Stimulated activated CD8-positive, alpha-beta memory T cell treated with anti-CD3 and anti-CD28 coated beads, Interleukin-15, amount 100 ng/mL, for 24 hours (primary cell): ENCODE measurements around the gene SOX18.

ENCODE experiments used
- DNase-seq: peaks from one replicate; pipeline ENCODE4 v3.0.0-alpha.2; 2020; ENCODE audit warnings: low read depth

The SOX18 gene

DNA sequence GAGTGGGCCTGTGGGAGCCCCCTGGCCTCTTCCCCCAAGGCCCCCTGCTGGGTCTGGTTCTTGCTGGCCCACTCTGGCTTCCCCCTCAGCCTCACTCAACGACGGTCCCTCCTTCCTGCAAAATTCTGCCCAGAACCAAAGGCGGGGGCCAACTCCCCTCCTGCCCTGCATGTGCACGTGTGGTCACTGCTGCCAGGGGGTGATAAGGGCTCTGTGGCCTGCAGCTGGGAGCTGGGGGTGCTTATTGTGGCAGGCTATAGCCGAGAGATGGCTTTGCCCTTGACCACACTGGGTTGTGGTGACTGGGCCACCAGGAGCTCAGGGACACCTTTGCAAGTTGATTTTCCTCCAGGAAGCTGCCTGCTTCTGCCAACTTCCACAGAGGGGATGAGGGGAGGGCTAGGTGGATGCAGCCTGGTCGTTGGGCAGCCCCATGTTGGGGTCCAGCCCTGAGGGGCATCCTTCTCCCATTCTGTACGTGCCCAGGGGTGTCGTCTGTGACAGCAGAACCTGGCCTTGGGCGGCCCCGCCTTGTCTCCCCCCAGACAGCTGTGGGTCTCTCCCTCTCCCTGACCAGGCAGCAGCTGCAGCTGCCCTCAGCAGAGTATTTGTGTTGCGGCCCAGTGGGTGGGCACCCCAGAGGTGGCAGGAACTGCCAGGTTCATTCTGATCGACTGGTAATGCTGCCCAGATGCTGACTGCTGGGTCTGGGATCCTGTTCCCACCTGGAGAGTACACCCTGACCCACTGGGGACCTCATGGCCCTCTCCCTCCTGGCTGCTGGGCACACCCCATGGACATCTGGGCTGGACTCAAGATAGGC, 19.2 kb upstream of the SOX18 start:
- no peak for DNase-seq

DNA sequence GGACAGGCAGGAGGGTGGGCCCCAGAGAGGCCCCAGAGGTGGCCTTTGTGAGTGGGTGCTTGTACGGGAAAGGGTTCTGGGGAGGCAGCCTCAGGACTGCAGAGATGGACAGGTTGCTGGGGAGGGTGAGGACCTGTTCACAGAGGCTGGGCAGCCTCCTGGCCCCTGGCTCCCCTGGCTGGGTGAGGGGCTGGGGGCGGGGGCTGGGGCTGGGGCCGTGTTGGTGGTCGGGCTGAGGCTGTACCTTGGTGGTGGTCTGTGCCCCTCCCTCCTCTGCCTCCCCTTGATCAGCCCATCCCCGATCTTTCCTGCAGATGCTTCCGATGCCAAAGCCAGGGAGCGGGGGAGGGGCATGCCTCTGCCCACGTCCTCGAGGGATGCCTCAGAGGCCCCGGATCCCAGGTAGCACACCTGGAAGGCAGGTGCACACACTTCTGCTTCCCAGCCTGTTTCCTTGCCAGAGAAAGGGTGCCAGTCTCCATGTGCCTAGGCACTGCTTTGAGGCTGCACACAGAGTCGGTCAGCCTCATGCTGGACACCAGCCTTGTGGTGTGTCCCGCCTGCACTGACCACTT, 18.4 kb upstream of the SOX18 start:
- DNase-seq, result no peak

DNA sequence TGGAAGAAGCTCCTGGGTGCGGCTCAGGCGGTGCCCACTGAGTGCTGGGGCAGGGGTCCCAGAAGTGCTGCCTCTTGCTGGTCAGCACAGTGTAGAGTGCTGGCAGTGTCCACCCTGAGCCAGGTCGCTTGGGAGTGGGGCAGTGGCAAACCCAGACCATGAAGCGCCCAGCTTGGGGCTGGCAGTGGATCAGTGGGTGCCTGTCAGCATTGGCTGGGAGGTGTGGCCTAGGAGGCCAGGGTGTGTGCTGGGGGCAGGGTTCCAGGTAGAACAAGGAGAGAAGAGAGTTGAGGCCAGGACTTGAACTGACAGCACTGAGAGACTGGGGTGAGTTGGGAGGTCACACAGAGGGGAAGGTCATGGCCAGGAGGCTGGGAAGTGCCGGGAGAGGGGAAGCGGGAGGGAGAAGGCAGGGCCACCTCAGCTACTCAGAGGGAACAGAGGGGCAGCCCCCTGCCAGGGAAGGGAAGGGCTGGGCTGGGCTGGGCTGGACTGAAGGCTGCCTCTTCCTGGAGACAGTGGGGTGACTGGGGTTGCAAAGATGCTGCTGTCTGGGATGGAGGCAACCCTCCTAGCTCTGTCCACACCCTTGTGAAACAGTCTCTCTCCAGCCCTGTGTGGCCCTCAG, 17.7 kb upstream of the SOX18 start:
- DNase-seq, result no peak

DNA sequence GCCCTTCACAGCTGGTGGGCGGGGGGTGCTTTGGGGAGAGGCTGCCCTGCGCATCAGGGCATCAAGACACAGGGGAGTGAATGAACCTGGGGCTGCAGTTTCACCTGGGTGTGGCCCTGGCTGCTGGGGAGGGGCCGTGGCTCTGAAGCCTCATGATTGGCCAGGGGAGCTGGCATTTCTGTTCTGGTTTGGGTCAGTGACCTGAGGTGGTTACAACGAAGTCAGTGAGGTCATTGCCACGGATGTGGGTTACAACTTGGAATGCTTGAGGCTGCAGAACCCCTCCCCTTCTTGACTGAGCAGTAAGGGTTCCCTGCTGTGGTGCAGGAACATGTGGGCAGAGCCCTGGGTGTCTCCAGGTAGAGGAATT, 16.5 kb upstream of the SOX18 start:
- no peak for DNase-seq

DNA sequence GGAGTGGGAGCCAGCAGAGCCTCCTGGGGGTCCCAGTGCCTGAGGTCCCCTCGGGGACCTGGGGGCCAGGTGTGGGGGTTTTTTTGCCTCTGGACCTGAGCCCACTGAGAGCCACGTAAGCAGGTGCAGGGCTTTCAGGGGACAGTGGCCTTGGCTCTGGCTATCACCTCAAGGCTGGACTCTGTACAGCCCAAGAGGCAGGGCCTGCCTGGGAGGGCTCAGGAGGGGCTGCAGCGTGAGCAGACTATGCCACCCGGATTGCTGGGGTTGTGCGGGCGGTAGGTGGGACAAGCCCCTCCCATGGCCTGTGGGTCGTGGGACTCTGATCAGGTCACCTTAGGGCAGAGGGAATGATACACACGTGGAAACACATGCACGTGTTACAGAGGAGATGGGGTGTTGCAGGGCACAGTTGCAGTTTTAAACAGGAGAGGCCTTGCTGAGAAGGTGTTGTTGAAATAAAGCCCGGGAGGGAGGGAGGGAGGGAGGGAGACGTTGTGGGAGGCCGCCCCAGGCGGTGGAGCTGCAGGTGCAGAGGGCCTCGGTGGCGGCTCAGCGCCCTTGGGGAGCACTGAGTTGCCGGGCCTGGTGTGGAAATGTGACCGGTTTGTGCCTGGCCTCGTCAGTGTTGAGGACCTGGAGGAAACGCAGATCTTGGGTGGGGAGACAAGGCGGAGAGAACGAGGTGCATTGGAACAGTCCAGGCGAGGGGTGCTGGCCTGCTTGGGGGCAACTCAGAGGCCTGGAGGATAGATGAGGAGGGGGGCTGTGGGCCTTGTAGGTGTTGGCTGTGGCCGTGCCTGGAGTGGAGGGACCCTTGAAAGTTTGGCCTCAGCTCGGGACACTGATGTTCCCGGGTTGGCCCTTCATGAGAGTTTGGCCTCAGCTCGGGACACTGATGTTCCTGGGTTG, 15.9 kb upstream of the SOX18 start:
- no peak for DNase-seq

DNA sequence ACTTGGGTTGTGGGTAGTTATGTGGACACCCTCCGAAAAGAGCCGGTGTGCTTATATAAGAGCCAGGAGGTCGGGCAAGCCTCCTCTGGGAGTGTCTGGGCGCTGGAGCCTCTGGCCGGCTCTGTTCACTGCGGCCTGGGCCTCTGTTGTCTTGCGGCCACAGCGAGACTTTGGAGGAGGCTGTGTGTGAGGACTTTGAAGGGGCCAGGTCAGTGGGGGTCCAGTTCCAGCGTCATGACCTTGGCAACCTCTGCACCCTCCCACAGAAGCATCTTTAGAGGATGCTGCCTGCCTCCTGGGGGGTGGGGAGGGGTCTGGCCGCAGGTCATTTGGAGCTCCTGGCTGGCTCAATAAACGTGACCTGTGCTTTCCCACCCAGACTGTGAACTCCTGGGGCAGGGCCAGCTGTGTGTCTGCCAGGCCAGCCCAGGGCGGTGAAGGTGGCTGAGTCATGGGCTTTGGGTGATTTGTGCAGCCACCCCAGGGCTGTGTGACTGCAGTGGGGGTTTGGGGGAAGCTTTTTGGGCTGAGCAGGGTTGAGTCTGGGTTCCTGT, 14.8 kb upstream of the SOX18 start:
- DNase-seq, result no peak

DNA sequence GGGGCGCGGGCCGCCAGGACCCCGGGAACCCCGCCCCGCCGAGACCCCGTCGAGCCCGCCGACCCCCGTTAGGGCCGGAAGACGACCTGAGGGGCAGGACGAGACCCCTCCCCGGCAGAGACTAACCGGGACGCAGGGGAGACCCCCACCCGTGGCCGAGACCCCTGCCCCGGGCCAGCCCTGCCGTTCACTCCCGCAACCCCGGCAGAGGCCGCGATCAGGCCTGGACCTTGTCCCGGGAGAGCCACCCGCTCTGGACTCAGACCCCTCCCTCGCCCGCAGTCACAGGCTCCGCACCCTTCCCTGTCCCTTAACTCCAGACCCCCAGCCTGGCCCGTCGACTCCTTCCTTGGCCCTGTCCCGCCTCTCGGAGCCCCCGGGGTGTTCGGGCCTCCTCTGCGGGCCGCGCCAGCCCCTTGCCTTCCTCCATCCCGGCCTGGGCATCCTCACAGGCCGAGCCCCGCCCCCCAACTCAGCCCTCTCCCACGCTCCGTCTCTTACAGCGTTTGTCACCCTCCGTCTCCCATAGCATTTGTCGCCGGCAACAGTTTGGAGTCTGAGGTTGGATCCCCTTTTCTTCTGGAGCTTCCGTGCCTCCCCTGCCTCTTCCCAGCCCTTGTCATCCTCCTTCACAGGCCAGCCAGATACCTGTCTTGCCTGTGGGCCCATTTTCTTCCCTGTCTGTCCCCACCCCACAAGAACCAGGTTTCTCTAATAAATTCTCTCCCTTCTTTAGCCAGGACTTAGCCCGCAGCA, 14.1 kb upstream of the SOX18 start:
- DNase-seq, result no peak

DNA sequence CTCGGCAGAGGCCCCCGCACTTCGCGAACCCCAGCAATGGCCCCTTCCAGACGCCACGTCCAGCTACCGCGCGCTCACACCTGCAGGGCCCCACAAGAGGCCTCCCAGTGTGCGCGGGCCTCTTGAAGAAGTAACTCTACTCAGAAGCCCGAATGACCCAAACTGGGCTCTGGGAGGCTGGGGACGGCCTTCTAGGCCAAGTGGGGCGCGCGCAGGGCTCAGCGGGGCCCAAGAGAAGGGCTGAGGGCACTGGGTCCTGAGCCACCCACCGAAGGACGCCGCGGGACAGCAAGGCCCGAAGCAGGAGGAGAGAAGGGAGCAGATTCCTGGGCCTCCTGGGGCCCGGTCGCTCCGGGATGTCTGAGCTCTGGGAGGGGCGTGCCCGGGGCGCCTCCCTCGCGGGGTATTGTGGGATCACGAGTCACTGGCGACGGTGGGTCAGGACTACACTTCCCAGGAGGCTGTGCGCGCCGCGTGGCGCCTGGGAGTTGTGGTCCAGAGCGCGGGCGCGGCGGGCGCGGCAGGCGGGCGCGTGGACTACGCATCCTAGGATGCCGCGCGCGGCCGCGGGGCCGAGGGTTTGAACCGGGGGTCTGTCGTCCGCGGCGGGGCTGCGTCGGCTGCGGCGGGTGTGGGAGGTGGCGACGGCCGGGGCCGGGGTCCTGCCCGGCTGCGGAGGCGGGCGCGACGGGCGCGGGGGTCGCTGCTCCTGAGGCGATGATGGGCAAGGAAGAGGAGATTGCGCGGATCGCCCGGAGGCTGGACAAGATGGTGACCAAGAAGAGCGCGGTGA, 13.4 kb upstream of the SOX18 start, which contains the start of gene TCEA2:
Gene TCEA2 (plus strand): TSS at position 603 of the 793 bp plus-strand sequence. CDS start 115 bp downstream, at position 718.
- DNase-seq, result peak; percentile 80

DNA sequence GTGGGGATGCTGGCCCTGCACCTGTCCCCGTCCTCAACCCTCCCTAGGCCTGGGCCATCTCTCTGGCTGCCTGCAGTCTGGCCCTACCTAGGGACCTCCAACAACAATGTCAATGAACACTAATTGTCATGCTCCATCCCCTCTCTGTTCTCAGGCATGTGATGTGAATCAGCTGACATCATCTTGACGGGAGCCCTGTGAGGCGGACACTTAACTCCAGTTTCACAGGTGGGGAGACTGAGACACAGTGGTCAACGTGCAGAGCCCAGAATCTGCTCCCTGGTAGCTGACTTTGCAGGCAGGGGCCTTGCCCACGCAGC, 12.8 kb upstream of the SOX18 start:
- DNase-seq, result no peak

DNA sequence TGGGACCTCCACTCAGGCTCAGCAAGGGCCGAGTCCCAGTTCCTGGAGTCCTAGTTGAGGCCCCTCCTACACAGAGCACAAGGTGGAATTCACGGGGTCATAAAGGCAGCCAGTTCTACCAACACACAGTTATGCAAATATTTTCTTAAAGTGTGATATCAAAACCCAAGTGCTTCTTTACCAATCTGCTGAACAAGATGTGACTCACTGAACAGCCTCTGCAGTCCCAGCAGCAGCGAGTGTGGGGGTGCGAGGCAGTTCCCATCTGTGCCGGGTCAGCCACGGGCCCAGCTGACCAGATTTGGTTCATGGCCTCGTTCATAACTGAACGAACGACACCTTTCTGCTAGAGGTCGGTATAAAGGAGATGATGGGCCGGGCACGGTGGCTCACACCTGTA, 9.1 kb upstream of the SOX18 start:
- DNase-seq, result no peak

DNA sequence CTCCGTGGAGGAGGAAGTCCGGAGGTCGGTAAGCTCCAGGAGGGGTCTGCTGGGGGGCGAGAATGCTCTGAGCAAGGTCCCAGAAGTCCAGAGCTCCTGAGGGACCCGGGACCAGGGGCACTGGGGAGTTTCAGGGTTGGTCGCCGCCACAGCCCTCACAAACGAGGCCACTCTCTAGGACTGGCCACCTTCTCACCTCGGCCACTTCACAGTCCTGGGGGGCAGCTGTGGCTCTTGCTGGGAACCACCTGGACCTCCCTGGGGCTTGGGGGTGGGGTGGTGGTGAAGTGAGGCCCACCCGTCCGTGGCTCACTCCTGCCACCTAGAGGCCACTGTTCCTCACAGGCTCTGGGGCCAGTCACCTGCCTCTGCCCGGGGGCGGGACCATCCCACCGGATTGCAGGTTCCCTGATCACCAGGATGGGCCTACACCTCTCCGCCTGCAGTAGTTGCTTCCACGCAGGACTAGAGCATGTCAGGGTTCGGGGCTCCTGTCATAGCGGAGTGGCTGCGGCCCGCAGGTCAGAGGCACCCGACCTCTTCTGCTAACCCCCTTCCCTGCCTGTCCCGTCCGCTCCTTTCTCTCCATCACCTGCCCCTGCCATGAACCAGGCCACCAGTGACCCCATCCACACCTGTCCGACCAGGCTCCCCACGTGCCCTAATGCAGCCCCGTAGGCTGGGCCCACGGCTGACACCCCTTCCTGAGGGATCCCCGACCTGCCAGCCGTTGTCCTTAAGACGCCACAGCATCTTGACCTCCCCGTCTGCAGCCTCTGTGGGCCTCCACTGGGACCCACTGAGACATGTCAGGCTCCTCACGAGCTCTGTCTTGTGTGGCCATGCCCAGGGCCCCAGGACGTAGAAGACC, 8.4 kb upstream of the SOX18 start:
- DNase-seq, result peak; percentile 67

DNA sequence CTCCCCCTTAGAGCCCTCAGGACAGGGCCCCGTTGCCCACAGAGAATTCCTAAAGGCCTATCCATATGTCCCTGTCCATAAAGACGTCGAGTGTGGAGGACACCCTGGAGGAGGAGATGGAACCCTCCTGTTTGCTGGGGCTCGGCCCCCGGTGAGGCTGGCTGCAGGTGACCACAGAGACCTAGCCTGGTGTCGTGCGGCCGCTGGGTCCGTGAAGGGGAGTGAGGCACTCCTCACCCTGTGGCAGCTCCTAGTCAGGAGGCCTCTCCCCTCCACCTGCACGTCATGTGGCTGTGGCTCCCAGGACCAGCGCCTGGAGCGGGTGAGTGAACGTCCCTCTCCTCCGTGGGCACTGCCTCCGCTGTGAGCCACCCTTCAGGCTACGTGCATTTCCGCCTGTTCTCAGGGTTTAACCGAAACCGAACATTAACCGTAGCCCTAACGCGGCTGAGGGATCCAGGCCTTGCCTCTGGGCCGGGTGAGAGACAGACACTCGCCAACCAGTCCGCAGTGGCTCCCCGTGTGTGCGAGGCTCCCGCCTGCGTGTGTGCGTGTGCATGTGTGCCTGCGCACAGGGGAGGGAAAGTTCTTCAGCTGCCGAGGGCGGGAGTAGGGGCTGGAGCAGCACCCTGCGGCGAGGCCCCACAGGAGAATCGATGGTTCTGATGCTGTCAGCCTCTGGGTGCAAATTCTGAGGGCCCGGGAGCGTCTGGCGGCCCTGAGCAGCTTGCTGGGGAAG, 7.6 kb upstream of the SOX18 start:
- no peak for DNase-seq

DNA sequence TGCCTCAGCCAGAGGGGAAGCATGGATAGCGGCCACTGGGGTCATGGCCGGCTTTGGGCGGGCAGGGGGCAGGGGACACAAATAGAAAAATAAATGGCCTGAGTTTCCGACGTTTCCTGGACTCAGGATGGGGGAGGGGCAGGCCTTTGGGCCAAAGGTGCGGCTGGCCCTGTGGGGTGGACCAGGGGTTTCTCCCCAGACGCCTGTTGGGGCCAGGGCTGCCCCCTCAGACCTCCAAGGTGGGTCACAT, 7.1 kb upstream of the SOX18 start:
- no peak for DNase-seq

DNA sequence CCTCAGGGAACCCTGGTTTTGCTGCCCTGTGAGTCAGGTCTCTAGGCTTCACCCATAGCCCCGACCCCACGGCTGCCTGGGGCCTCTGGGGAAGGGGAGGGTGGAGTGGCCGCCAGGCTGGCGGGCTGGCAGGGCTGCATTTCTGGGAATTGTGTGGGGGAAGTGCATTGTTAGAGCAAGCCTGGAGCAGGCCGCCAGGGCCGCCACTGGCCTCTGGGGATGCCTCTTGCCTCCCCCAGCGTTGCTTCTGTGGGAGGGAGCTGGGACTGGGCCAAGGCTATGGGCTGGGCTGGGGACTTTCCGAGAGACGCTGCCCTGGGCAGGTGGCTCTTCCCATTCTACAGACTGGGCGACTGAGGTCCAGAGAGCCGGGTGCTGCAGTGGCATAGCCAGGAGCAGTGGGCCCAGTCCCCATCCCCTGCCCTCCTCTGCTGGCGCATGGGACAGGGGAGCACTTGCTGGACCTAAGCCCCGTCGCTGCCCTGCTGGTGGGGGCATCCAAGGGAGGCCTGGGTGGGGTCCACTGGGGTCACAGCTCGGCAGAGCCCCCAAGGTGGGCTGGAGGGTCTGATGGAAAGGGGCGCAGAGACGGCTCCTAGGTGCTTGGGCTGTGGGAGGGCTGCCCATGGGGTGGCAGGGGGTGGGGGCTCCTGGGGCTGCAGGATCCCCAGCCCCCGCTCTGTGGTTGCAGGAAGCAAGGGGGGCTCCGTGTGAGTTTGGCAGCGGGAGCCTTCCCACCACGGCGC, 6.6 kb upstream of the SOX18 start:
- no peak for DNase-seq

DNA sequence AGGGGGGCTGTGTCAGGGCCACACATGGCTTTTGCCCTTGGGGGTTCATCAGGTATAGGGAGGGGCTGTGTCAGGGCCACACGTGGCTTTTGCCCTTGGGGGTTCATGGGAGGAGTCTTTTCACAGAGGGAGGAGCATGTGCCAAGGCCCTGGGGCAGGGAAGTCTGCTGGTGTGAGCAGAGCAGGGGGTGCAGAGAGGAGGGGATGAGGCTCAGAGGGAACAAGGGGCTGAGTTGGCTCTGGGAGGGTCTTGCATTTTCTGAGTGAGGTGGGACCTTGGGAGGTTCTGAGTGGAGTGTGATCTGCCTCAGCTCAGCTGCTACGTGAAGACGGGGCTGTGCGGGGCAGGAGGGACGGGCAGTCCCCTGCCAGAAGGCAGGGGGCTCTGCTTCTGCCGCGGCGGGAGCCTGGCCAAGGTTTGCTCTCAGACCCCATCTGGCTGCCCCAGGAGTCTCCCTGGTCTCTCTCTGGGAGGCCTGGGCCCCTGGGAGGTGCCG, 6.0 kb upstream of the SOX18 start:
- no peak for DNase-seq

DNA sequence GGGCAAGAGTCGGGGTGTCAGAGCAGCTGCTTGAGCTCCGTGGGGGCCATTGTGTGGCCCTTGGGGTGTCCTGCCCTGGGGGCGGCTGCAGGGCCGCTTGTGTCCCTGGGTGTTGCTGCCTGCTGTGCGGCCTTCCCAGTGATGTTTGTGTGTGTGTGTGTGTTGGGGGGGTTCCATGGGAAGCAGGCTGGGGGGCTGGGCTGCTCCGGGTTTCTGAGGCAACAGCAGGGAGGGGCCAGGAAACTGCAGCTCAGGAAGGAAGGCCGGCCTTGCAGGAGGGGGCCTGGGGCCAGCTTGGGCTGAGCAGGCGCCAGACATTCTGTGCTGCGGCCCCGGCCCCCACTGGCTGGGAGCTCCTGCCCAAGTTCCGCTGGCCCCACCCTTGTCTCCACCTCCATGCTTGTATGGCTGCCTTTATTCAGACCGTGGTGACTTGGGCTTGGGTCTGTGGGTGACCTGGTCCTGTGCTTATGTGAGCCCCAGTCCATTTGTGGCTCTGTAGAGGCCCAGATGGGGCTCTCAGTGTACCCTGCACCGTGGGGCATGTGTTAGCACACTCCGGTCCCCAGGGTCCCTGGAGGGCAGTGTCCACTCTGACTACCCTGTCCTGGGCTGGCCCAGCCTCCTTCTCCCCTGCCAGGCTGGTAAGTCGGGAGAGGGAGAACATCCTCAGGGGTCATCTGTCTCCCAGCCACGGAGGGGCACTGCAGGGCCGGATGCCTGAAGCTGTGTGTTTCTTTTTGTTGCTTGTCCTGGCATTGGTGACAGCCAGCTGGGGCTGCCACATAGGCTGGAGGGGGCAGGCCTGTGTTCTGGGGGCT, 4.6 kb upstream of the SOX18 start:
- DNase-seq, result no peak
